ENCODE data around the gene SMAD3.

GRCh38 chr15:67066959-67067853, 1.8 kb downstream of the SMAD3 start:
- TF ChIP-seq SUZ12 (IDR thresholded peaks at IDR 0.05; ENCODE audit: extremely low read depth, insufficient read depth, insufficient read length): no peak
- TF ChIP-seq YY1 (IDR thresholded peaks at IDR 0.05; ENCODE audit: insufficient read depth, insufficient read length): no peak
